ENCODE data around the gene RAB43. TPM values are rescaled to one million over a fixed set of nuclear protein-coding genes. Genes with fewer than 3 reads are reported as not detected.

The RAB43 gene
- total RNA-seq, 6 experiments from 2014 or later, result 17.1 to 28.0 (median 22.0) TPM

DNA sequence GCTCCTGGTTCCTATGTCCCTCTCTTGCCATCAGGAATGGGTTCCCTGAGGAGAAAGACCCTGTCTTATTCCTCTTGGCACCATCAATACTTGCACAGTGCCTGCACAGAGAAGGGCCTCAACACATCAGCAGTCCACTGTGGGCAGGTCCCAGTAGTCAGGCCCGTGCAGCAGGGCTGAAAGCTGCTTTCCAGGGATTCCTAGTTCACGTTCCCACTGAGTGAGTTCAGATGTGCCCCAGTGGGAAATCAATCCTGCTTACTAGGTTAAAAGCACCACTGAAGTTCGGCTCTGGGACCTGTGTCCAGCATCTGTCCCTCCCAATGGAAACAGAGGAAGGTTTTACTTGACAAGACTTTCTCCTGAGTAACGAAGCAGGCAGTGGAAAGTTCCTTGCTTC is 15.7 kb downstream of the RAB43 start:
- no peaks in the 10 kb centered on the region for H3K4me1 Mint-ChIP-seq (ENCODE audit: low read depth)
- peaks cover 12% of the 10 kb centered on the region; the same call in 1 of the 2 replicates for H3K36me3 Mint-ChIP-seq (ENCODE audit: low read depth)
- no peak for DNase-seq
- no peak overlapping the region for H3K27ac Mint-ChIP-seq
- H3K9me3 Mint-ChIP-seq, result no peaks in the 10 kb centered on the region
- TF ChIP-seq, protein P1, sequence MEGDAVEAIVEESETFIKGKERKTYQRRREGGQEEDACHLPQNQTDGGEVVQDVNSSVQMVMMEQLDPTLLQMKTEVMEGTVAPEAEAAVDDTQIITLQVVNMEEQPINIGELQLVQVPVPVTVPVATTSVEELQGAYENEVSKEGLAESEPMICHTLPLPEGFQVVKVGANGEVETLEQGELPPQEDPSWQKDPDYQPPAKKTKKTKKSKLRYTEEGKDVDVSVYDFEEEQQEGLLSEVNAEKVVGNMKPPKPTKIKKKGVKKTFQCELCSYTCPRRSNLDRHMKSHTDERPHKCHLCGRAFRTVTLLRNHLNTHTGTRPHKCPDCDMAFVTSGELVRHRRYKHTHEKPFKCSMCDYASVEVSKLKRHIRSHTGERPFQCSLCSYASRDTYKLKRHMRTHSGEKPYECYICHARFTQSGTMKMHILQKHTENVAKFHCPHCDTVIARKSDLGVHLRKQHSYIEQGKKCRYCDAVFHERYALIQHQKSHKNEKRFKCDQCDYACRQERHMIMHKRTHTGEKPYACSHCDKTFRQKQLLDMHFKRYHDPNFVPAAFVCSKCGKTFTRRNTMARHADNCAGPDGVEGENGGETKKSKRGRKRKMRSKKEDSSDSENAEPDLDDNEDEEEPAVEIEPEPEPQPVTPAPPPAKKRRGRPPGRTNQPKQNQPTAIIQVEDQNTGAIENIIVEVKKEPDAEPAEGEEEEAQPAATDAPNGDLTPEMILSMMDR (IDR thresholded peaks at IDR 0.05), result no peak
- no peak overlapping the region for H3K4me3 Mint-ChIP-seq
- H3K27me3 Mint-ChIP-seq (ENCODE audit: insufficient read depth), result no peaks in the 10 kb centered on the region; the same call in 1 of the 2 replicates

DNA sequence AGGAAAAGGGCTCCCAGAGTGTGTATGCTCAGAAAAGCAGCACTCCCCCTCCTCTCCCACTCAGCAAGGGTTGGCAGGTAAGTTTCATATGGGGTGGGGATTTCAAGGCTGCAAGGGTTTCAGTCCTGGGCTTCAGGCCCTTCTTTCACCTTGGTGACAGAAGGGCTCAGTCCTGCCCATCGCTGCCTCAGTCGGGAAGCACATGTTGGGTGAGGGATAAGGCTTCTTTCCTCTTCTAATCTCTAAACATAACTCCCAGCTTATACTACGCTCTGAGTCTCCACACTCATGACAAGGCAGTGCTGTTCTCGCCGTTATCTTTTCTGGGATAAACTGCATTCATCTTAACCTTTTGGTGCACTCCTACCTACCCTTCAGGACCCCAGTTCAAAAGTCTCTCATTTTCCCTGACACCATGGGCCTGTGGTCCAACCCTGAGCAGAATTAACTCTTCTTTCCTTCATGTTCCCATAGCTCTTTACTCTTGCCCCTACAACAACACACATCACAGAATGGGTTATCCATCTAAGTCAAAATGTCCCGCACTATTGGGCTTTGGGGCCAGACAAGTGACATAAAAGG is 17.0 kb downstream of the RAB43 start:
- no peak for DNase-seq
- no peak overlapping the region for H3K27ac Mint-ChIP-seq
- no peaks in the 10 kb centered on the region for H3K9me3 Mint-ChIP-seq
- no peaks in the 10 kb centered on the region for H3K4me1 Mint-ChIP-seq (ENCODE audit: low read depth)
- peaks cover 4% of the 10 kb centered on the region; the same call in 1 of the 2 replicates for H3K36me3 Mint-ChIP-seq (ENCODE audit: low read depth)
- TF ChIP-seq, protein P1 (IDR thresholded peaks at IDR 0.05), result no peak
- no peaks in the 10 kb centered on the region; the same call in 1 of the 2 replicates for H3K27me3 Mint-ChIP-seq (ENCODE audit: insufficient read depth)
- no peak overlapping the region for H3K4me3 Mint-ChIP-seq

DNA sequence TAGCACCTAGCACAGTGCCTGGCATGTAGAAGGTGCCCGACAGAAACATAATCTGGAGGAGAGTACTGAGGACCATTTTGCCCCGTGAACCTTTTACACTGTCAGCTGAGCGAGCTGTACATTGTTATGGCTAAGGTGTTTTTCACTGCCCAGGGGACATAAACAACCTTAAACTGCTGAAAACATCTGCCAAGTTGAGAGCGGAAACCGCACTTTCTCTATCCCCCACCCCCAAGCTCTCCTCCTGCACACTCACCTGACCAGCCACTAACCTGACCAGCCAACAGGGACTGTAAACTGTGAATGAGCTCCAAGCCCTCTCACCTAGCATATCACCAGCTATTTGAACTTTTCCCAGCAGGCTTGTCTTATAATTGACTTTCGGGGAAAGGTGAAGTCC is 17.6 kb downstream of the RAB43 start:
- DNase-seq, result no peak
- Mint-ChIP-seq H3K4me3 (no peak overlapping the region), H3K36me3 (ENCODE audit: low read depth) (peaks cover 4% of the 10 kb centered on the region; the same call in 1 of the 2 replicates), H3K27me3 (ENCODE audit: insufficient read depth) (no peaks in the 10 kb centered on the region; the same call in 1 of the 2 replicates), H3K27ac (no peak overlapping the region), H3K9me3 (no peaks in the 10 kb centered on the region), H3K4me1 (ENCODE audit: low read depth) (no peaks in the 10 kb centered on the region)
- TF ChIP-seq, protein P1 (IDR thresholded peaks at IDR 0.05), result no peak

DNA sequence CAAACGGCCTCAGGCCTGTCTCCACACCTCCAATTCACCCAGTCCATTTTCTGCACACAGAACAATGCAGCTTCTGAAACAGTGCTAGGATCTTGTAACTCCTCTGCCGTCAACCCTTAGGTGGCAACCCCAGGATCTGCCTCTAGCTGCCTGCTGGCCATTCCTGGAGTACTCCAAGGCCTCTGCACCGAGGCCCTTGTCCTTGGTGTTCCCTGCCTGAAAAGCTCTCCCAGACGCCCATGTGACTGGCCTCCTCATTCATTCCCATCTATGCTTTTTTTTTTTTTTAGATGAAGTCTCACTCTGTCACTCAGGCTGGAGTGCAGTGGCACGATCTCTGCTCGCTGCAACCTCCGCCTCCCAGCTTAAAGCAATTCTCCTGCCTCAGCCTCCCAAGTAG is 18.3 kb downstream of the RAB43 start:
- H3K9me3 Mint-ChIP-seq, result no peaks in the 10 kb centered on the region
- no peak overlapping the region for H3K27ac Mint-ChIP-seq
- TF ChIP-seq, protein P1 (IDR thresholded peaks at IDR 0.05), result no peak

DNA sequence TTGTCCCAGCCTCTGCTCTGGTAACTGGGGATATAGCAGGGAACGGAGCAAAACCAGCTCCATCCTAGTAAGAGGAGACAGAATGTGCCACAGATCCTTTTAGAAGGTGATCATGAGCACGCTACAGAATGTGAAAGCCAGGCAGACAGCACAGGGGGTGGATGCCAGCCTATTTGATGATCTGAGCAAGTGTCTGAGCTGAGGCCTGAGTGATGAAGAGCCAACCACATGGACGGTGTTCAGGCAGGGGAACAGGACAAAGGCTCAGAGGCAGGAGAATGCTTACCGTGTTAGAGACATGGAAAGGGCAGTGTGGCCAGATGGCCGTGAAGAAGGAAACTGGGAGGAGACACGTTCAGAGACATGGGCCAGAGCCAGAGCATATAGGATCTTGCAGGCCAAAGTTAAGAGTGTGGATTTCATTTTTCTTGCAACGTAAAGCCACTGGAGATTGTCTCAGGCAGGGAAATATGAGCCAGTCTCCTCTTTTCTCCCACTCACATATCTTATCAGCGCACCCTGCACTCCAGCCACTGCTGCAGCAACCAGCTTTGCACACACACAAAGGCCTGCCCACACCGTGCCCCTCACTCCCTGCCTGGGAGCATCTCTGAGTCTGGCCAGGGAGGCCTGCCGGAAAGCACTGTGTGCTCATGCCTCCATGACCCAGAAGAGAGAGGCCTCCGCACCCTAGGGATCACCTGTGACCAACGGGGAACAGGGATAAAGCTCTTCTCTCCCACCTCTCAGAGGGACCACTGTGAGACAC is 20.1 kb downstream of the RAB43 start:
- no peak overlapping the region for H3K4me3 Mint-ChIP-seq
- TF ChIP-seq, protein P1 (IDR thresholded peaks at IDR 0.05), result no peak

More for the DNA sequence above, 18.3 kb downstream of the RAB43 start:
- H3K27me3 Mint-ChIP-seq (ENCODE audit: insufficient read depth), result no peaks in the 10 kb centered on the region; the same call in 1 of the 2 replicates
- no peaks in the 10 kb centered on the region for H3K4me1 Mint-ChIP-seq (ENCODE audit: low read depth)
- DNase-seq, result no peak
- H3K4me3 Mint-ChIP-seq, result no peak overlapping the region
- peaks cover 8% of the 10 kb centered on the region for H3K36me3 Mint-ChIP-seq (ENCODE audit: low read depth)

More for the DNA sequence above, 20.1 kb downstream of the RAB43 start:
- no peaks in the 10 kb centered on the region for H3K4me1 Mint-ChIP-seq (ENCODE audit: low read depth)
- peaks cover 6% of the 10 kb centered on the region; the same call in 1 of the 2 replicates for H3K36me3 Mint-ChIP-seq (ENCODE audit: low read depth)
- H3K27ac Mint-ChIP-seq, result no peak overlapping the region
- no peak for DNase-seq
- H3K9me3 Mint-ChIP-seq, result no peaks in the 10 kb centered on the region
- no peaks in the 10 kb centered on the region; the same call in 1 of the 2 replicates for H3K27me3 Mint-ChIP-seq (ENCODE audit: insufficient read depth)
